Liver (tissue), 3 donors: ENCODE measurements around the gene PPP1R14D.

Experiments
- CTCF ChIP-seq: fragments of 150-350 bp; IDR thresholded peaks from 2 replicates; pipeline ENCODE4 v1.5.1; 2017; ENCODE audit warnings: improper control_type of control experiment, low read depth, low read length; ENCODE audit not compliant: missing input control
- RXRA ChIP-seq, 2 donors: IDR thresholded peaks; 2 replicates each; pipeline ENCODE4 v1.6.1; 2017 to 2018; ENCODE audit warnings: antibody characterized with exemption in 2 of 2, mild to moderate bottlenecking in 1 of 2
- donor health status: healthy.
- donor health status: healthy.

DNA sequence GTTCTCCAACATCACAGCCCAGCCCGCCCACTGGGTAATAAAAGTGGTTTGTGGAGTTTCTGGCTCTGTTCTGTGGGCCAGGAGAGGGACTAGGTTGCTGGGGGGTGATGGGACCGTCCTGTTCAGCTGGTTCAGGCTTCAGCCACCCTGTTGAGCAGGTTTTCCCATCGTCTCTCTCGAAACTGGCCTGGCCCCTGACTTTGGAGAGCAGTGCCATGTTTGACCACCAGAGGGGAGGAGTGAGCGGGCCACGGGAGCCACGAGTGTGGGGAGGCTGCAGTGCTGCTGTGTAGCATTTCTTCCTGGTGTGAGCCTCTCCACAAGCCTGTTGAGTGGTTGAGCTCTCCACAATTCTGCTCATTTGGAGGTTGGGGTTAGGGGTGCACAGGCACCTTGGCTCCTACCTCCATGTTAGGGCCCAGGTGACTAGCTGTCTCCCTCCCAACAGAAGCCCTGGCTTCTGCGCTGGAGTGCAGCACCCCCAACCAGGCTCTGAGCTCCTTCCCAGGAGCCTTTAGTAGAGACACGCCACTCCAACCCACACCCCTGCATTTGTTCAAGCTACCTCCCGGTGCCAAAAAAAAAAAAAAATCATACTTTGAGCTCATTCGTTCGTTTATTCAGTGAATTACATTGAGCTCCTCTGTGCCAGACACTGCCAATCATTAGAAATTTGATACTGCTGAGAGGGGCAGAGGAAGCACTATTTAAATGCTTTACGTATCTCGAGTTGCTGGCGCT, 29.3 kb upstream of the PPP1R14D start:
- TF ChIP-seq CTCF (peak; percentile 92), RXRA (IDR thresholded peaks at IDR 0.05) (no peak)
